M059J (cell line): ENCODE data around the gene NFKBIE. TPM values are rescaled to one million over a fixed set of nuclear protein-coding genes. Genes with fewer than 3 reads are reported as not detected.
A peak's percentile ranks its signal among the peaks of the same experiment; 100 is the strongest.

ENCODE experiments used
- DNase-seq: peaks from one replicate; pipeline ENCODE4 v3.0.0-alpha.2; 2012; ENCODE audit warnings: low read depth
- total RNA-seq: library from RNA; depleted of rRNA; stranded (reverse); fragments of >200 nt; shearing (Covaris generic); gene quantifications from 2 replicates; pipeline ENCODE4 v1.2.3, GENCODE V29; 2014

The NFKBIE gene
- total RNA-seq, 1 experiment from 2014 or later: 48.8 TPM

DNA sequence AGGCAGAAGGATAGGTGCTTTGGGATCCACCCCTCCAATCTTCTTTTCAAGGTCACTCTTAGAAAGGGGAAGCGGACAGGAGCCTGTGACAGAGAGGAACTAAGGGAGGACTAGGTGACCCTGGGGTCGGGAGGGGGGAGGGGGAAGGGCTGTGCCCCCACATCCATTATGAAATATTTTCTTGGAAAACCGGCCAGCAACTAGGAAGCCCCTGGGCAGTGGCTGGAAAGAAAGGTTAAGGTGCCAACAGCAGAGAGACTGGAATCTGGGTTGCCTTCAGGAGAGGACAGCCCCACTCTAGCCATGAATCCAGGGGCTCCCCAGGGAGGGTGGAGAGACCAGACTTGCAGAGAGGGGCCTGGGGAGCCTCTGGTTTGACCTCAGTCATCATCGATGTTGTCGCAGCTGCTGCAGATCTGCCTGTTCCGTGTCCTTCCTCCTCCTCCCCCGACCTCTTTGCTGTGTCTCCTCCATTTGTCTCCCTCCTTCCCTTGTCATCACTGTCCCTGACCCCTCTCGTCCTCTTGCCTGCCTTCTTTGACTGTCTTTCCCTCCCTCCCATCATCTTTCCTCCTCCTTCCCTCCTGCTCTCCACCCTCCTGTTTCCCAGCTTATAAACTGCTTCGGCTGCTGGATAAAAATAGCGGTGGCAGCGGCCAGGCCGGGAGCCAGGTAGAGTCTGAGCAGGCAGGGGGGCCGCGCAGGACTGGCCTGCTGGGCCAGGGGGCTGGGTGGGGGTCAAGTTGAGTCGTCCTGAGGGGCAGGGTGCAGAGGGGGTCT, 38.8 kb downstream of the NFKBIE start:
- no peak for DNase-seq

DNA sequence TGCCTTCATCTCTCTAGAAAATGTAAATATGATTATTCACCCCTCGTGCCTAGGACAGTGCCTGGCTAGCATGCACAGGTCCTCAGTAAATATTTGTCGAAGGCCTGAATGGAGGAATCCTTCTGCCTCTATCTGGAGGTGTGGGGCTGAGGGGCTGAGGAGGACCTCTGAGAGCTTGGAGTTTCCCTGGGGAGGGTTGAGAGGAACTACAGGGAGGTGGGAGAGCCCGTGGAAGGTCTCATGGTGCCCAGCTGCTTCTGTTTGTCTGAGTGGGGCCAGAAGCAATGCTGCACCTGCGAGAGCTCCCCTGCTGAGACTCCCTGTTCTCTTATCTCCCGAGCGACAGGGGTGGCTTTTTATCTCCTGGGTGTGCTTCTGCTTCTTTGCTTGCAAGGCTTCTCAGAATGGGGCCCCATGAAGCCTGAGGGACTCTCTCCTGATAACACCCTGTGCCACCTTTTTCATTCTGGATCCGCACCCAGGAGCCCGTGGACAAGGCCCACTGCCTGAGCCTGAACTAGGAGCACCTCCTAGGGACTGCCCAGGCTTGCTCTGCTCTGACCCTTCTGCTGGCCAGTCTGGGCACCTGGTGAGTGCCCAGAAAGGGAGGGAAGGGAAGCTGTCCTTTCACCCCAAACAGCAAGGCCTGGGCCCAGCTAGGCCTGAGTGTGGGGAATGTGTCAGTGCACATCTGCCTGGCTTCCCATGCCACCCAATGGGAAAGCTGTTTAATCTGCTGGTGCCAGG, 39.6 kb downstream of the NFKBIE start:
- DNase-seq: no peak

DNA sequence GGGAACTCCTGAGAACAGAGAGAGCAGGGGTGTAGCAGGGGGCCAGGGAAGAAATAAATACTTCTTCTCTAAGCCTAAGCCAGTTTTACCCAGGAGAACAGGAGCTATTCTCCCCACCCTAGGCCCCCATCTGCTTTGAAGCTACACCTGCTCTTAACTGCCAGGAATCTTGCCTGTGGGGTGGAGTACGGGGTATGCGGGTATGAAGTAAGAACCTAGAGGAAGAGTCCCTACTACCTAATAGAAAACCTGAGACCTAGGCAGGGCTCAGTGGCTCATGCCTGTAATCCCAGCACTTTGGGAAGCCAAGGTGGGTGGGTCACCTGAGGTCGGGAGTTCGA, 40.4 kb downstream of the NFKBIE start:
- DNase-seq: no peak

DNA sequence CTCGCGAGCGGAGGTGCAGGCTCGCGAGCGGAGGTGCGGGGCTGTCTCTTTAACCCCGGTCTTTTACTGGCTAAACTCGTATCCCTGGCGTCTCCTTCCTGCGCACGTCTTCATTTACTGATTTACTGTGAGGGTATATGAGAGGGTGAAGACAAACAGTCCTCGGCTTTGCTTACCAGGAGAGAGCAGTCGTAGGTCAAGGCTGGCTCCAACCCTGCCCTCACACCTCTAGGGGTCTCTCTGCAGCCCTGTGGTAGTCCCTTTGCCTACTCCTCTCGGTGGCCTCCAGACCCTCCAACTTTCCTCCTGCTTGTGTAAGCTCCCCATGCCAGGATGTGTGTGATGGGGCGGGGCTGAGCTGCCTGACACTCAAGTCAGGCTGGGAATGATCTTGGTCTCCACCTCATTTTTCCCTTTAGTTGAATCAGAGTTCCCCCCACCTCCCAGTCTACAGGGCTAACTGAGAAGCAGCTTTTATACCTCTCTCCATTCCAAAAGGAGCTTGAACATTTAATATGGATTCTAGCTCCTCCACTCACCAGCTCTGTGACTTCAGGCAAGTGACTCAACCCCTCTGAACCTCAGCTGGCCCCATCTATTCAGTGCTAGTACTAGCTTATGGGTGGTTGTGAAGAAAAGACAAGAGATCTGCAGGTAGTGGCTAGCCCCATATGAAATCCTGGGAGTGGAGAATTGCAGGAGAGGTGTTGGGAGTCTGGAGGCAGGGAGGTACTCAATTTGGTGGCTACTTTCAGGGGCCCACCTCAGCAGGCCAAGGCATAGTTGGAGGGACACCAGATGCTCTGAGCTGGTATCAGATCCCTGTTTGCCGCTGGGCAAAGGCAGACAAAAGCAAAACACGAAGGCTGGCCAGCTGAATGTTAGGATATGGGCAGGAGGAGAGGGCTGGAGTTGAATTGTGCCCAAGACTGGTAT, 41.1 kb downstream of the NFKBIE start:
- DNase-seq: peak; percentile 45

DNA sequence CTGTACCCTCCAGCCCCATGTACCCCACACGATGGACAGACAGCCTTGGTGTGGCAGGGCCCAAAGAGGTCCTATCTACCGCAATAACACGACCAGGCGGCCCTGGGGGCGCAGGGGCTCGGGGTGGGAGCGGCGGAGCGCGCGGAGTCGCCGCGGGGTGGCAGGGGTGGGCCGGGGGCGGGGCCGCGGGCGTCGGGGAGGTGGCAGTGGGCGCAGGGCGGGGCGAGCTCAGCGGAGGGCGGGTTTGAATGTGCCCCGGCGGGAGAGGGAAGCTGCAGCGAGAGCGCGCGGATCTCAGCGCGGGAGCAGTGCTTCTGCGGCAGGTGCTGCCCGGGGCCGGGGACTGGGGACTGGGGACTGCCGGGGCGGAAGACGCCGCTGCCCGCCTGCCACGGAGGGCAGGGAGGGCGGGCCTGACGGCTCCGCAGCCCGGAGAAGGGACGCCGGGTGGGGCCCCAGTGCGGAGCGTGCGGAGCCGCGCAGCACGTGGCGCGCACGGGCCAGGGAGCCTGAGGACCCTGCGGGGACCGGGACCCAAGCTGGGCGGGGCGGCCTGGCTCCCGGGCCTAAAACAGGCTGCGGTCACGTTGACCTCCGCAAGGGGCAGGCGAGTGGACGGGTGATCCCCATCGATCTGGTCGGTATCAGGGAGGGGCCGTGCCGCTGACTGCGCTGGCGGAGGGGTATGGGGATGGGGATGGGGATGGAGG, 41.9 kb downstream of the NFKBIE start, which contains the start of gene SLC29A1:
Gene SLC29A1, plus strand, starts transcription at position 277 of the 710 bp plus-strand sequence. CDS start 3,719 bp downstream, outside the sequence.
- peak; percentile 70 for DNase-seq

DNA sequence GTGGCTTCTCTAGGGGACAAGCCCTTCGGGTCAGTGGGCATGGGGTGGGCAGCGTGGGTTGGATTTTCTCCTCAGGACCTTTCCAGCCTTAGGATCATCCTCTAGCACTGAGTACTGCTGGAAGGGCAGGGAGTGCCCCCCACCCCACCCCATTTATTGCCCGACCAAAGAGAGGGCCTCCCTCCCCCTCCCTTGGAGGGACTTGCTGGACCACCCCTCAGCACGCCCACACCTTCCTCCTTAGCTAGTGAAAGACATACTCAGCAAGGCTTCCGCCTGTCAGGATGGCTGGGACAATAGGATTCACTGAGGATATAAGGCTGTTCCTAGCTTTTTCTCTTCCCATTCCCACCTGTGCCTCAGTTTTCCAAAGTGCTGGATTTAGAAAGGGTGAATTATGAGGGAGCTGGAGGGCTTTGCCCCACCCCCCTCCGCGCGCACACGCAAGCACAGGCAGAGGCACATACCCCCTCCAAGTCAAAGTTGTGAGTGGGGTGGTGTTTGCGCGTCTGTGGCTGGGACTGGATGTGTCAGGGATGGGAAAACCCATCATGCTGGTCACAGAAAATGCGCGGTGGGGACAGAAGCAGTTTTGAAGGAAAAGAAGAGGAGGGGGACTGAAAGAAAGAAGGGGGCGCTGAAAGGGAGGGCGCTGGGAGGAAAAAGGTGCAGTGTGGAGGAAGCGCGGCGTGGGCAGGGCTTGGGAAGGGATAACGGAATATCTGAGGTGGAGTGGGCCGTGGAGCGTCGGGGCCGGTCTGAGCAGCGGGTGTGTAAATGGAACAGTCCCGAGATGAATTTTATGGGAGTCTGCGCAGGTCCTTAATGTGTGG, 42.6 kb downstream of the NFKBIE start:
- peak; percentile 45 for DNase-seq

DNA sequence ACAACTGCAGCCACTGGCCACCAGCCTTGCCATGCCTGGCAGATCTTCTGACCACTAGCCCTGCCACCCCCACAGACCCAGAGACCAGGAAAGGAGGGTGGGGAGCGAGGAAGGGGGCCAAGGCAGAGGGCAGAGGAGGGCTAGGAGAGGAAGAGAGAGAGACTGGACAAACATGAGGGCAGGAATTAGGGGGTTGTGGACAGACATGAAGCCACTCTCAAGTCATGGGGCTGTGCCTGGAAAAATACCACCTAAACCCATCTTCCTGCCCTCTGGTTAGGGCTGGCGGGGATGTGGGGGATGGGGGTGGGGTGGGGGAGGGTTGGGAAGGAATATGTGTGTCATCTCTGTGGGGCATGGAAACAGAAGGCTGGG, 43.4 kb downstream of the NFKBIE start:
- DNase-seq: peak; percentile 30

DNA sequence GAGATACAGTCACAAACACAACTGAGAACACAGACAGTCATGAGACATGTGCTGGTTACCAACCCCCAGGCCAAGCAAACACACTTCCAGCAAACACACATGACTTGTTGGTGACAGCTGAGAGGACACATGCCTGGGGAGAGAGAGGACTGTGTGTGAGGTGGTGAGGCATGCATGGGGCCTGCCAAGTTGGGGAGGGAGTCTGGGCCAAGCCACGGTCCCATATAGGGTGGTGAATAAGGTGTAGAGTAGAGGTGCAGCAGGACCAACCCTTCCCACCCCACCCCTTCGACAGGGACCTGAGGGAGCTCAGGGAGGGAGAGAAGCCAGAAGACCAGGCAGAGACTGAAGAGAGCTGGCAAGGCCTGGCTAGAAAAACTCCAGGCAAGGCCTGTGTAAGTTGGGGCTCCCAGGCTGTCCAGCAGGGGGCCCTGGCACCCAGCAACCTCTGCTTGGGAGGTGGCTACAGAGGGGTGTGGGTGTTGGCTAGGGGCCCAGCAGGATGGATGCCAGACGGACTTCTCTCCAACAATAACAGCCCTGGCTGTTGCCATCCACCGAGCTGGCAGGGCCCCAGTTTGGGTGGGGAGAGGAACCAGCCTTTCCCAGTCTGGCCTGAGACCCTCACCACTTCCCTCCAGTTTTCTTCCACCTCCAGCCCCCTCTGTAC, 43.9 kb downstream of the NFKBIE start:
- peak; percentile 94 for DNase-seq

DNA sequence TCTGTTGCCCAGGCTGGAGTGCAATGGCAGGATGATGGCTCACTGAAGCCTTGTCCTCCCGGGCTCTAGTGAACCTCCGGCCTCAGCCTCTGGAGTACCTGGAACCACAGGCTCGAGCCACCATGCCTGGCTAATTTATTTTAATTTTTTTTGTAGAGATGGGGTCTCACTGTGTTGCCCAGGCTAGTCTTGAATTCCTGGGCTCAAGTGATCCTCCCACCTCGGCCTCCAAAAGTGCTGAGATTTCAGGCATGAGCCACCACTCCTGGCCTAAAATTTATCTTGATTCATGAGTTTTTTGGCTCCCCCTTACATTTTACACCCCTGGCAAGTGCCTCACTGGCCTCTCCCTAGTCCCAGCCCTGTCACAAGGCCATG, 44.4 kb downstream of the NFKBIE start:
- DNase-seq: no peak

DNA sequence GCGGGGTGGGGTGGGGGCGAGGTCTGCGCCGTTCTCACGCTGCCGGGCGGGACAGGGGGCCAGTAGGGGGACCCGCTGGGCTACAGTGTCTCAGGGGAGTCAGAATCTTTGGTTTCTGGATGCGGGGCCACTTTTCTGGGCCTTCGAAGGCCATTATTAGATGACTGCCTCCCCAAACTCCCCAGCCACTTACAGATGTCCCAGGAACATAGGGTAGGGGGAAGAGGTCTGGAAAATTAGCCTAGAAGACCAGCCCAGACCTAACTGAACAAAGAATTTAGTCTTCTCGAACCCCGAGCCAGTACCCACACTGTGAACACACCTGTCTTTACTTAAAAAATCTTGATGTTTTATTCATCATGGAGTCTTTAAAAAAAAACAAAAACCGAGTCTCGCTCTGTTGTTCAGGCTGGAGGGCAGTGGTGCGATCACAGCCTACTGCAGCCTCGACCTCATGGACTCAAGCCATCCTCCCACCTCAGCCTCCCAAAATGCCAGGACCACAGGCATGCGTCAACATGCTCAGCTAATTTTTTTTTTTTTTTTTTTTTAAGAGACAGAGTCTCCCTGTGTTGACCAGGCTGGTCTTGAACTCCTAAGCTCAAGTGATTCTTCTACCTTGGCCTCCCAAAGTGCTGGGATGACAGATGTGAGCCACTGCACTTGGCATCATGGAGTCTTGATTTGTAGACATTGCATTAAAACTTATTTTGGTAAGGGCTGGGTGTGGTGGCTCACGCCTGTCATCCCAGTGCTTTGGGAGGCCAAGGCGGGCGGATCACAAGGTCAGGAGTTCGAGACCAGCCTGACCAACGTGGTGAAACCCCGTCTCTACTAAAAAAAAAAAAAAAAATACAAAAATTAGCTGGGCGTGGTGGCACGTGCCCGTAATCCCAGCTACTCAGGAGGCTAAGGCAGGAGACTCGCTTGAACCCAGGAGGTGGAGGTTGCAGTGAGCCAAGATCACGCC, 45.3 kb downstream of the NFKBIE start:
- no peak for DNase-seq

DNA sequence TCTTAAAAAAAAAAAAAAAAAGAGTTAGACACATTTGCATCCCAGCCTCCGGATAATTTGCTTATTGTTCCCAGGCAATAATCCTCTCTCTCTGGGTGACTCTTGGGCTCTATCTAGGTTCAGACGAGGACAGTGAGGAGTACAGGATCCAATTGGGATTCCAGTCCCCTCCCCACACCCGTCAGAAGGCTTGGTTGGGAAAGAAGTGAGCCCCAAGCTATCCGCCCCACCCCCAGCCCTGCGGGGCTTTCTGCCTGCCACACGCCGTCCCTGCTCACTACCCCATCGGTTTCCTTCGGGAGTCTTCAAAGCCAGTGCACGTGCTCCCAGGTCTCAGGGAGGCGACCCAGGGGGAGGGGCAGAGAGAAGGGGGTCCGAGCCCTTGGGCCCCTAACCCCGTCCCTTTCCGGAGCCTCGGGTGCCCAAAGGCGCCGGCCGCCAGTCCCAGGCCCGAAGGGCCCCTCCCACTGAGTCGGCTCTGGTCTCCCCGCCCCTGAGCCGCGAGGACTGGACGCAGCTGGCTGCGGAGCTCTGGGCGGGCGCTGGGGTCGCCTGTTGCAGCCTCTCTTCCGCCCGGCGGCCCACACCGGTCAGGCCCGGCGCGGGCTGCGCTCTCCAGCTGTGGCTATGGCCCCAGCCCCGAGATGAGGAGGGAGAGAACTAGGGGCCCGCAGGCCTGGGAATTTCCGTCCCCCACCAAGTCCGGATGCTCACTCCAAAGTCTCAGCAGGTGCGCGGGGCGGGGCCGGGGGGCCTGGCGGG, 46.1 kb downstream of the NFKBIE start:
- peak; percentile 55 for DNase-seq

DNA sequence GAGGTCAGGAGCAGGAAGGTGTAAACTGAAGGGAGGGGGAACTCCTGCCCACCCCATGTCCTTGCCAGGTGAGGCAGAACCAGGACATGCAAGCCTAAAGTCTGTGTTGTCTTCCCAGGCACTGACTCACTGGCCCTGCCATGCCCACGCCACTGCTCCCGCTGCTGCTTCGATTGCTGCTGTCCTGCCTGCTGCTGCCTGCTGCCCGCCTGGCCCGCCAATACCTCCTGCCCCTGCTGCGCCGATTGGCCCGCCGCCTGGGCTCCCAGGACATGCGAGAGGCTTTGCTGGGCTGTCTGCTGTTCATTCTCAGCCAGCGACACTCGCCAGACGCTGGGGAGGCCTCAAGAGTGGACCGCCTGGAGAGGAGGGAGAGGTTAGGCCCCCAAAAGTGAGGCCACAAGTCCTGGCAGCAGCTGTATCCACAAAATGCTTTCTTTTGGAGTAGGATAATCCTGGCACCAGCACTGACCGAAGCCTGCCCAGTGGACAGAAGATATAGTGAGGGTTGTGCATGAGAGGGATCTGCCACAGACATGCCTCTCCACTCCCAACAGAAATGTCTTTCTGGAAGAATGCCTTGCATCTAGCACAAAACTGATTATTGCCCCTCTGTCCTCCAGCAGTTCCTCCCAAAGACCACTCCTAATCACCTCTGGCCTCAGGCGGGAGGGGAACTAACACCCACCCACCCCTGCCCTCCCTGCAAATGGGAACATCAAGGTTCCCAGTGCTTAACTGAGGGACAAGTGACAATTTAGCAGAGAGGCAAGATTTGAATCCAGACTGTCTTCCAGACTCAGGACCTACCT, 47.8 kb downstream of the NFKBIE start:
- DNase-seq: peak; percentile 65

DNA sequence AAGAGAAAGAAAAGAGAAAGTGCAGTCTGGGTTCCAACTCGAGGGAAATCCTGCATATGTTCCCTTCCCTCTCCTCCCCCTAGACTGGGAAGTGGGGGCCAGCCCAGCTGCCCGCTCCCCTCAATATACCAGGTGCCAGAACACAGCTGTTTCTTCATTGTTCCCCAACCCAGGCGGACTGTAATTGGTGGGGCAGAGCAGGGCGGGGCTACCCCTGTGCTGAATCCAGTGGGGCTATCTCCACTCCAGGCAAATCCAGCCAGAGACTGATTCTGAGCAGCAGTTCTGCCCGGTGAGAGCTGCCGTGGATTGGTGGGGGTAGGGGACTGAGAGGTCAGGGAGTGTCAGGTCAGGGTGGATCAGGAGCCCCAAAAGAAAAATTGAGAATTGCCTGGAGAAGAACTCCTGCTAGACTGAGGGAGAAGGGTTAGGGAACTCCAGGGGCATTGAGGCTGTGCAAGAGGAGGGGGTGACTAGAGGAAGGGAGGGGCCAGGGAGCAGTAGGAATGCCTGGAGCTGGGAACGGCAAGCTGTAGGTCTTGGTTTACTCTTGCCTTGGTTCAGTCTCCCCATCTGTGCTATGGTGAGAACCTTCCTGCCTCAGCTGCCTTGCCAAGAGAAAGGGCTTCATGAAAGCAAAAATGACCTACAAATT, 48.5 kb downstream of the NFKBIE start, which contains the start of gene MYMX:
Gene MYMX, plus strand, starts transcription at position 250 of the 655 bp plus-strand sequence. CDS start 546 bp downstream, outside the sequence.
- DNase-seq: no peak

DNA sequence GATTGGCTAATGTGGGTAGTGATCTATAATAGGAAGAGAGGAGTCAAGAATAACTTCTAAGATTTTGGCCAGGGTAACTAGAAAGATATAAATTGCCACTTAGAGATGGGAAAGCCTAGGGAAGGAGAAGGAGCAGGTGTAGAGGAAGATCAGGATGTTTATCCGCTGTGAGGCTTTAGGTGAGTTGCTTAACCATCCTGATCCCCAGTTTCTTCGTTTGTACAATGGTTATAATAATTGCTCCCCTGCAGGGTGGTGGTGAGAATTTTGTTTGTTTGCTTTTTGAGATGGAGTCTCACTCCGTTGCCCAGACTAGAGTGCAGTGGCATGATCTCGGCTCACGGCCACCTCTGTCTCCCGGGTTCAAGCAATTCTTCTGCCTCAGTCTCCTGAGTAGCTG, 51.0 kb downstream of the NFKBIE start:
- DNase-seq: no peak

DNA sequence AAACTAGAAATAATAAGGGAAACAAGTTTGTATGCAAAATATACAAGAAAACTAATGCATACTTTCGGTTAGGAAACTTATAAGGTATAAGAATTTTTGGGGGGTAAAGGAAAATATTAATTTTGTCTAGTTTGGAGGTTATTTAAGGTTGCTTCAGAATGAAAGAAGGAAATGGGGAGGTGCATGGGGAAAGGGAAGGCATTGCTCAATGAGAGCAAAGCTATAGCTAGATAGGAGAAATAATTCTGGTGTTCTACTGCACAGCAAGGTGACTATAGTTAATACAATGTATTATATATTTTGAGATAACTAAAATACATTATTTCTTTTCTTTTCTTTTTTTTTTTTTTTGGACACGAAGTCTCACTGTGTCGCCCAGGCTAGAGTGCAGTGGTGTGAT, 54.1 kb downstream of the NFKBIE start:
- DNase-seq: no peak
